Loucy (cell line): ENCODE data around the gene KRTAP5-1.
"Not testable (repeated sequence)": the region's sequence is repeated elsewhere in the genome, so short reads cannot be mapped to it uniquely, and the experiment has no call there.

Source experiments
- EZH2phosphoT487 ChIP-seq: fragments of 200-600 bp; IDR thresholded peaks from 2 replicates; pipeline ENCODE4 v1.6.1; 2018; ENCODE audit warnings: antibody characterized with exemption, mild to moderate bottlenecking, moderate library complexity, borderline replicate concordance
- TF ChIP-seq, protein P1 (sequence below): fragments of 200-600 bp; sonication (generic); conservative IDR thresholded peaks from 2 replicates; pipeline ENCODE4 v1.5.1; 2014; ENCODE audit warnings: mild to moderate bottlenecking, antibody characterized with exemption, low read length

DNA sequence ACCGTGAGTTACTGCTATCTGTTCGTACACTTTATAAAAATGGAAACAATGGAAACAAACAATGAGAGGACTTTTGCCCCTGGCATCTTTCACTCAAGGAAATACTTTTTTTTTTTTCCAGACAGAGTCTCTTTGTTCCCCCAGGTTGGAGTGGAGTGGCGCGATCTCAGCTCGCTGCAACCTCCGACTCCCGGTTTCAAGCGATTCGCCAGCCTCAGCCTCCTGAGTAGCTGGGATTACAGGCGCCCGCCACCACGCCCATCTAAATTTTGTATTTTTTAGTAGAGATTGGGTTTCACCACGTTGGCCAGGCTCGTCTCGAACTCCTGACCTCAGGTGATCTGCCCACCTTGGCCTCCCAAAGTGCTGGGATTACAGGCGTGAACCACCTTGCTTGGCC lies 9.3 kb downstream of the KRTAP5-1 start:
- TF ChIP-seq, protein P1, sequence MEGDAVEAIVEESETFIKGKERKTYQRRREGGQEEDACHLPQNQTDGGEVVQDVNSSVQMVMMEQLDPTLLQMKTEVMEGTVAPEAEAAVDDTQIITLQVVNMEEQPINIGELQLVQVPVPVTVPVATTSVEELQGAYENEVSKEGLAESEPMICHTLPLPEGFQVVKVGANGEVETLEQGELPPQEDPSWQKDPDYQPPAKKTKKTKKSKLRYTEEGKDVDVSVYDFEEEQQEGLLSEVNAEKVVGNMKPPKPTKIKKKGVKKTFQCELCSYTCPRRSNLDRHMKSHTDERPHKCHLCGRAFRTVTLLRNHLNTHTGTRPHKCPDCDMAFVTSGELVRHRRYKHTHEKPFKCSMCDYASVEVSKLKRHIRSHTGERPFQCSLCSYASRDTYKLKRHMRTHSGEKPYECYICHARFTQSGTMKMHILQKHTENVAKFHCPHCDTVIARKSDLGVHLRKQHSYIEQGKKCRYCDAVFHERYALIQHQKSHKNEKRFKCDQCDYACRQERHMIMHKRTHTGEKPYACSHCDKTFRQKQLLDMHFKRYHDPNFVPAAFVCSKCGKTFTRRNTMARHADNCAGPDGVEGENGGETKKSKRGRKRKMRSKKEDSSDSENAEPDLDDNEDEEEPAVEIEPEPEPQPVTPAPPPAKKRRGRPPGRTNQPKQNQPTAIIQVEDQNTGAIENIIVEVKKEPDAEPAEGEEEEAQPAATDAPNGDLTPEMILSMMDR, result not testable (repeated sequence)
- not testable (repeated sequence) for TF ChIP-seq EZH2phosphoT487
